ENCODE results near the gene DDX25. TPM values are rescaled to one million over a fixed set of nuclear protein-coding genes. Genes with fewer than 3 reads are reported as not detected.

Gene DDX25
- total and polyA plus RNA-seq, 9 of the 15 experiments (the other 6 are each of a cell fraction or from before 2014, with no cell fraction given), result not detected

DNA sequence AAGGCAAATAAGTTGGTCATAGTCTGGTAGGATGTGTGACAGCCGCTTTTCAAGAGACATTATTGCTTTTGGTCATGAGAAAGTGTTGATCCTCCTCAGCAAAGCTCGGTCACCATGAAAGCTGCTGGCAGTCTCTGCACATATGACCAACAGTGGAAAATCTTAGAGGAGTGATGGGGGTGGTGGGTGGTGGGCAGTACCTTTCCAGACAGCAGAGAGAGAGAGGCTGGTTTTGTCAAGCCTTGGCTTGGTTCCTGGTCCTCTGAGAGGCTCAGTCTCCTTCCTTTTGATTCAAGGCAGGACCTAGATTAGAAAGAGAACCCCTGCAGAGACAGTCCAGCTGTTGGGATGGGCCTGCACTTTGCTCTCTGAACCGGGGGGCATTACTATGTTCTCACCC, 21.5 kb downstream of the DDX25 start (continued):
- TF ChIP-seq HNRNPH1 (optimal IDR thresholded peaks at IDR 0.05; ENCODE audit: low read depth, low read length) (no peak), LCOR (CRISPR knock-in tag; IDR thresholded peaks at IDR 0.05) (no peak), DACH1 (IDR thresholded peaks at IDR 0.05; ENCODE audit: partially characterized antibody) (no peak)
- TF ChIP-seq, protein P1, sequence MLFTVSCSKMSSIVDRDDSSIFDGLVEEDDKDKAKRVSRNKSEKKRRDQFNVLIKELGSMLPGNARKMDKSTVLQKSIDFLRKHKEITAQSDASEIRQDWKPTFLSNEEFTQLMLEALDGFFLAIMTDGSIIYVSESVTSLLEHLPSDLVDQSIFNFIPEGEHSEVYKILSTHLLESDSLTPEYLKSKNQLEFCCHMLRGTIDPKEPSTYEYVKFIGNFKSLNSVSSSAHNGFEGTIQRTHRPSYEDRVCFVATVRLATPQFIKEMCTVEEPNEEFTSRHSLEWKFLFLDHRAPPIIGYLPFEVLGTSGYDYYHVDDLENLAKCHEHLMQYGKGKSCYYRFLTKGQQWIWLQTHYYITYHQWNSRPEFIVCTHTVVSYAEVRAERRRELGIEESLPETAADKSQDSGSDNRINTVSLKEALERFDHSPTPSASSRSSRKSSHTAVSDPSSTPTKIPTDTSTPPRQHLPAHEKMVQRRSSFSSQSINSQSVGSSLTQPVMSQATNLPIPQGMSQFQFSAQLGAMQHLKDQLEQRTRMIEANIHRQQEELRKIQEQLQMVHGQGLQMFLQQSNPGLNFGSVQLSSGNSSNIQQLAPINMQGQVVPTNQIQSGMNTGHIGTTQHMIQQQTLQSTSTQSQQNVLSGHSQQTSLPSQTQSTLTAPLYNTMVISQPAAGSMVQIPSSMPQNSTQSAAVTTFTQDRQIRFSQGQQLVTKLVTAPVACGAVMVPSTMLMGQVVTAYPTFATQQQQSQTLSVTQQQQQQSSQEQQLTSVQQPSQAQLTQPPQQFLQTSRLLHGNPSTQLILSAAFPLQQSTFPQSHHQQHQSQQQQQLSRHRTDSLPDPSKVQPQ (CRISPR knock-in tag; IDR thresholded peaks at IDR 0.05; ENCODE audit: borderline replicate concordance), result no peak

DNA sequence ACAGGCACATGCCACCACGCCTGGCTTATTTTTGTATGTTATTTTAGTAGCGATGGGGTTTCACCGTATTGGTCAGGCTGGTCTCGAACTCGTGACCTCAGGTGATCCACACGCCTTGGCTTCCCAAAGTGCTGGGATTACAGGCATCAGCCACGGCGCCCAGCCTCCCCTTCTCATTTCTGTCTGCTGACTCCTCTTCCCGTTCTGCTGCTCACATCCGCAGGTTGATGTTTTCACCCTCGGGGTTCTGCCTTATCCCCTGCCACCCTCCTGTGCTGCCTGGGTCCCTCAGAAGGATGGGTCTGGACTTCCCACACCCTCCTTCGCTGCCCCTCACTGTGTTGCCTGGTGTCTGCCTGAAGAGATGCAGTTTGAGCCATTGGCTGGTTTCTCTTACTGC, 22.4 kb downstream of the DDX25 start:
- H3K79me2 ChIP-seq (ENCODE audit: control insufficient read depth, insufficient read depth, low read length), result no peaks in the 10 kb centered on the region
- no peaks in the 10 kb centered on the region for H3K36me3 ChIP-seq (ENCODE audit: control insufficient read depth, insufficient read depth, low read length)
- DNase-seq (ENCODE audit: extremely low read depth in 1 of 4, low spot score in 3 of 4) (no peak), ATAC-seq (no peak), FAIRE-seq (no peak)
- BruUV-seq (replicated peaks), result no TSS peak
- no peak overlapping the region for H3K4me3 ChIP-seq
- no peaks in the 10 kb centered on the region for H3K9me3 ChIP-seq (replicated peaks; ENCODE audit: control insufficient read depth, insufficient read depth, low read depth, low read length)
- ChIA-PET CTCF (ENCODE audit: low intra/inter-chr PET ratio) (no interaction called here), POLR2A (no interaction called here)
- WGBS (ENCODE audit: insufficient coverage, low coverage, missing lambda C conversion rate), result 2% methylated on average over 12 of the region's 12 CpGs
- no peaks in the 10 kb centered on the region for H3K4me1 ChIP-seq (replicated peaks in 1 of 2; ENCODE audit: control insufficient read depth in 2 of 2, insufficient read depth in 2 of 2, low read length in 2 of 2)
- H3K9me1 ChIP-seq (ENCODE audit: control insufficient read depth, insufficient read depth, low read length), result no peaks in the 10 kb centered on the region
- H3K27me3 ChIP-seq (ENCODE audit: control insufficient read depth in 2 of 2, insufficient read depth in 2 of 2, low read length in 2 of 2), result peaks cover 20 to 49% of the 10 kb centered on the region in 2 experiments; a peak in 4 of 5 replicates
- no peak overlapping the region for H3K4me2 ChIP-seq (ENCODE audit: insufficient read depth, low read length)
- in situ Hi-C loops (cut with MboI) (no loop called here), intact Hi-C loops (cut with micrococcal nuclease) (loop anchor here (10.0 kb wide), 1 partner anchor 128 kb away; no protein-coding TSS in a partner anchor)
- no peak overlapping the region for H3K27ac ChIP-seq (ENCODE audit: extremely low read depth, low read depth, low read length)
- no peak overlapping the region for H3K9ac ChIP-seq (ENCODE audit: insufficient read depth in 1 of 2, low read depth in 2 of 2, low read length in 2 of 2)
- H4K20me1 ChIP-seq (replicated peaks; ENCODE audit: control insufficient read depth, insufficient read depth, low read length), result no peaks in the 10 kb centered on the region; the same call in 1 of the 2 replicates
- H2AFZ ChIP-seq (ENCODE audit: low read depth, low read length), result no peak overlapping the region
- TF ChIP-seq ZNF324 (CRISPR knock-in tag; IDR thresholded peaks at IDR 0.05) (no peak), SAP30 (IDR thresholded peaks at IDR 0.05; ENCODE audit: borderline replicate concordance, insufficient read depth, low read depth, low read length, poor library complexity, severe bottlenecking) (no peak), MCM7 (IDR thresholded peaks at IDR 0.05) (no peak), TARDBP (IDR thresholded peaks at IDR 0.05) (no peak), HNRNPLL (IDR thresholded peaks at IDR 0.05; ENCODE audit: low read depth, low read length, poor library complexity, severe bottlenecking) (no peak), MEF2D (tag; conservative IDR thresholded peaks at IDR 0.05; ENCODE audit: low read depth) (no peak), GTF2E2 (tag; IDR thresholded peaks at IDR 0.05) (no peak), XRCC4 (IDR thresholded peaks at IDR 0.05; ENCODE audit: extremely low read depth, insufficient read depth, insufficient read length) (no peak), HMG20B (CRISPR knock-in tag; IDR thresholded peaks at IDR 0.05) (no peak), TAF15 (IDR thresholded peaks at IDR 0.05; ENCODE audit: low read depth, low read length) (no peak), ZZZ3 (IDR thresholded peaks at IDR 0.05) (no peak)
- TF ChIP-seq, protein P2, sequence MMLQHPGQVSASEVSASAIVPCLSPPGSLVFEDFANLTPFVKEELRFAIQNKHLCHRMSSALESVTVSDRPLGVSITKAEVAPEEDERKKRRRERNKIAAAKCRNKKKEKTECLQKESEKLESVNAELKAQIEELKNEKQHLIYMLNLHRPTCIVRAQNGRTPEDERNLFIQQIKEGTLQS (IDR thresholded peaks at IDR 0.05), result no peak
- TF ChIP-seq, protein P2 (CRISPR knock-in tag; conservative IDR thresholded peaks at IDR 0.05), result no peak
- TF ChIP-seq, protein P3, sequence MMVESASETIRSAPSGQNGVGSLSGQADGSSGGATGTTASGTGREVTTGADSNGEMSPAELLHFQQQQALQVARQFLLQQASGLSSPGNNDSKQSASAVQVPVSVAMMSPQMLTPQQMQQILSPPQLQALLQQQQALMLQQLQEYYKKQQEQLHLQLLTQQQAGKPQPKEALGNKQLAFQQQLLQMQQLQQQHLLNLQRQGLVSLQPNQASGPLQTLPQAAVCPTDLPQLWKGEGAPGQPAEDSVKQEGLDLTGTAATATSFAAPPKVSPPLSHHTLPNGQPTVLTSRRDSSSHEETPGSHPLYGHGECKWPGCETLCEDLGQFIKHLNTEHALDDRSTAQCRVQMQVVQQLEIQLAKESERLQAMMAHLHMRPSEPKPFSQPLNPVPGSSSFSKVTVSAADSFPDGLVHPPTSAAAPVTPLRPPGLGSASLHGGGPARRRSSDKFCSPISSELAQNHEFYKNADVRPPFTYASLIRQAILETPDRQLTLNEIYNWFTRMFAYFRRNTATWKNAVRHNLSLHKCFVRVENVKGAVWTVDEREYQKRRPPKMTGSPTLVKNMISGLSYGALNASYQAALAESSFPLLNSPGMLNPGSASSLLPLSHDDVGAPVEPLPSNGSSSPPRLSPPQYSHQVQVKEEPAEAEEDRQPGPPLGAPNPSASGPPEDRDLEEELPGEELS (CRISPR knock-in tag; IDR thresholded peaks at IDR 0.05; ENCODE audit: borderline replicate concordance), result no peak

Data from K562 (cell line).